ENCODE measurements around the gene TBC1D22A.

GRCh38 chr22:47153854-47154525 is 391.5 kb downstream of the TBC1D22A start:
- no peak for TF ChIP-seq CTCF (IDR thresholded peaks at IDR 0.05)
- TF ChIP-seq POLR2A (IDR thresholded peaks at IDR 0.05) = no peak

All from heart left ventricle (tissue), 13 donors.